Fibroblast of lung (primary cell): ENCODE results near the gene EVI5.

Experiments
- EZH2 ChIP-seq: IDR thresholded peaks from 2 replicates; pipeline ENCODE4 v1.5.1; 2012; ENCODE audit warnings: low read length, control low read depth, mild to moderate bottlenecking; ENCODE audit errors: missing control alignments
- TF ChIP-seq, protein P1 (sequence below), 2 donors: IDR thresholded peaks in 1 of 2; conservative IDR thresholded peaks in 1 of 2; 1 replicate in 1 of 2; 2 replicates in 1 of 2; pipeline ENCODE4 v1.5.1; 2011 to 2012; ENCODE audit warnings: low read length in 2 of 2, control low read depth in 1 of 2, inconsistent platforms in 1 of 2, low read depth in 1 of 2, mild to moderate bottlenecking in 1 of 2

GRCh38 chr1:92493139-92493538, 291.8 kb downstream of the EVI5 start:
- no peak for TF ChIP-seq EZH2
- TF ChIP-seq, protein P1, sequence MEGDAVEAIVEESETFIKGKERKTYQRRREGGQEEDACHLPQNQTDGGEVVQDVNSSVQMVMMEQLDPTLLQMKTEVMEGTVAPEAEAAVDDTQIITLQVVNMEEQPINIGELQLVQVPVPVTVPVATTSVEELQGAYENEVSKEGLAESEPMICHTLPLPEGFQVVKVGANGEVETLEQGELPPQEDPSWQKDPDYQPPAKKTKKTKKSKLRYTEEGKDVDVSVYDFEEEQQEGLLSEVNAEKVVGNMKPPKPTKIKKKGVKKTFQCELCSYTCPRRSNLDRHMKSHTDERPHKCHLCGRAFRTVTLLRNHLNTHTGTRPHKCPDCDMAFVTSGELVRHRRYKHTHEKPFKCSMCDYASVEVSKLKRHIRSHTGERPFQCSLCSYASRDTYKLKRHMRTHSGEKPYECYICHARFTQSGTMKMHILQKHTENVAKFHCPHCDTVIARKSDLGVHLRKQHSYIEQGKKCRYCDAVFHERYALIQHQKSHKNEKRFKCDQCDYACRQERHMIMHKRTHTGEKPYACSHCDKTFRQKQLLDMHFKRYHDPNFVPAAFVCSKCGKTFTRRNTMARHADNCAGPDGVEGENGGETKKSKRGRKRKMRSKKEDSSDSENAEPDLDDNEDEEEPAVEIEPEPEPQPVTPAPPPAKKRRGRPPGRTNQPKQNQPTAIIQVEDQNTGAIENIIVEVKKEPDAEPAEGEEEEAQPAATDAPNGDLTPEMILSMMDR (conservative IDR thresholded peaks at IDR 0.05 in 1 of 2, IDR thresholded peaks at IDR 0.05 in 1 of 2; ENCODE audit: low read depth in 1 of 2, low read length in 2 of 2) = no peak
